K562 (cell line): ENCODE results near the gene FETUB. TPM values are rescaled to one million over a fixed set of nuclear protein-coding genes. Genes with fewer than 3 reads are reported as not detected.

Experiments
- ATAC-seq: fragments of 200-7000 bp; cut with Tn5 transposase; 3 replicates; pipeline ENCODE4 v1.9.1; 2020; ENCODE audit warnings: moderate library complexity
- BruUV-seq: library from RNA; stranded (reverse); fragments of 400-500 nt; replicated peaks from 2 replicates; lab custom pipeline; 2021; lab: Mats Ljungman, UMichigan
- CTCF ChIA-PET: fragments of 300-600 bp; formaldehyde crosslinking; extraction: SDS; loops from one replicate; lab custom pipeline; 2021; ENCODE audit warnings: low intra/inter-chr PET ratio; lab: Yijun Ruan, JAX
- POLR2A ChIA-PET: fragments of 300-600, 350-650 bp; sonication (Branson Sonifier 250); formaldehyde crosslinking; extraction: SDS; loops from one replicate; lab custom pipeline; 2021; ENCODE audit warnings: antibody characterized with exemption, inconsistent platforms; lab: Yijun Ruan, JAX
- DNase-seq, 4 experiments: peaks; one replicate each; pipeline versions ENCODE4 v3.0.0 to v3.0.0-alpha.2; 2011 to 2018; ENCODE audit warnings: low spot score in 3 of 4, mixed read lengths in 3 of 4; ENCODE audit errors: extremely low read depth in 1 of 4
- FAIRE-seq: peaks from 2 replicates; lab custom pipeline; 2011; peaks lifted over from hg19 to GRCh38; lab: Jason Lieb, UNC
- H2AFZ ChIP-seq: 2 replicates; pipeline ENCODE4 v1.6.0; 2011; ENCODE audit warnings: low read depth, low read length, control low read depth, inconsistent platforms
- H3K27ac ChIP-seq: fragments of 200-600 bp; 3 replicates; pipeline ENCODE4 v1.8.0; 2011; ENCODE audit warnings: low read depth, mild to moderate bottlenecking, control low read depth, inconsistent platforms, low read length, moderate library complexity, mixed read lengths; ENCODE audit errors: extremely low read depth
- H3K27me3 ChIP-seq, 2 experiments: fragments of 300-600 bp in 1 of 2; 2 replicates in 1 of 2; 3 replicates in 1 of 2; pipeline versions ENCODE4 v1.6.0 to v1.8.0; 2011; ENCODE audit warnings: inconsistent platforms in 2 of 2, low read length in 2 of 2, mild to moderate bottlenecking in 1 of 2, mixed read lengths in 1 of 2, moderate library complexity in 1 of 2; ENCODE audit not compliant: control insufficient read depth in 2 of 2, insufficient read depth in 2 of 2
- H3K36me3 ChIP-seq: fragments of 300-600 bp; 3 replicates; pipeline ENCODE4 v1.8.0; 2011; ENCODE audit warnings: mild to moderate bottlenecking, low read length, inconsistent platforms; ENCODE audit not compliant: control insufficient read depth, insufficient read depth
- H3K4me1 ChIP-seq, 2 experiments: fragments of 200-600 bp in 1 of 2; replicated peaks in 1 of 2; 2 replicates in 1 of 2; 3 replicates in 1 of 2; pipeline versions ENCODE4 v1.5.1 to v1.8.0; 2011; ENCODE audit warnings: inconsistent platforms in 2 of 2, low read length in 2 of 2, mild to moderate bottlenecking in 1 of 2, mixed read lengths in 1 of 2, moderate library complexity in 1 of 2; ENCODE audit not compliant: control insufficient read depth in 2 of 2, insufficient read depth in 2 of 2
- H3K4me2 ChIP-seq: 2 replicates; pipeline ENCODE4 v1.6.1; 2011; ENCODE audit warnings: low read length, control low read depth, inconsistent platforms, mixed read lengths; ENCODE audit not compliant: insufficient read depth
- H3K4me3 ChIP-seq: fragments of 200-600 bp; sonication (generic), shearing (Covaris generic); 2 replicates; pipeline ENCODE4 v1.5.1; 2016; ENCODE audit warnings: control low read depth, inconsistent platforms
- H3K79me2 ChIP-seq: fragments of 200-600 bp; 3 replicates; pipeline ENCODE4 v1.8.0; 2011; ENCODE audit warnings: low read length, inconsistent platforms; ENCODE audit not compliant: control insufficient read depth, insufficient read depth
- H3K9ac ChIP-seq, 2 experiments: 2 replicates each; pipeline versions ENCODE4 v1.6.0 to v1.6.1; 2011; ENCODE audit warnings: low read depth in 2 of 2, low read length in 2 of 2, control low read depth in 1 of 2, inconsistent platforms in 1 of 2, mild to moderate bottlenecking in 1 of 2, mixed read lengths in 1 of 2; ENCODE audit not compliant: insufficient read depth in 1 of 2
- H3K9me1 ChIP-seq: one replicate; pipeline ENCODE4 v1.6.0; 2011; ENCODE audit warnings: inconsistent platforms, mild to moderate bottlenecking, low read length, moderate library complexity; ENCODE audit not compliant: control insufficient read depth, insufficient read depth
- H3K9me3 ChIP-seq: replicated peaks from 2 replicates; pipeline ENCODE4 v1.5.1; 2011; ENCODE audit warnings: low read depth, low read length, inconsistent platforms; ENCODE audit not compliant: control insufficient read depth, insufficient read depth
- H4K20me1 ChIP-seq: replicated peaks from 2 replicates; pipeline ENCODE4 v1.6.1; 2011; ENCODE audit warnings: low read length, inconsistent platforms, mixed read lengths; ENCODE audit not compliant: control insufficient read depth, insufficient read depth
- EP400 ChIP-seq: fragments of 450-650 bp; IDR thresholded peaks from 2 replicates; pipeline ENCODE4 v1.6.1; 2017; ENCODE audit warnings: antibody characterized with exemption, mild to moderate bottlenecking, moderate library complexity
- ILF3 ChIP-seq: fragments of 450-650 bp; IDR thresholded peaks from 2 replicates; pipeline ENCODE4 v1.6.1; 2018; ENCODE audit warnings: antibody characterized with exemption, mild to moderate bottlenecking, moderate library complexity, borderline replicate concordance
- MBD1 ChIP-seq: fragments of 250-450 bp; sonication (Bioruptor Pico); IDR thresholded peaks from 2 replicates; pipeline ENCODE4 v1.8.0; 2022; ENCODE audit warnings: inconsistent platforms
- SIRT6 ChIP-seq: IDR thresholded peaks from one replicate; pipeline ENCODE4 v1.6.1; 2012; ENCODE audit warnings: low read depth, mild to moderate bottlenecking, control low read depth, inconsistent platforms, low read length, moderate library complexity
- SMAD3 ChIP-seq: fragments of 450-650 bp; formaldehyde crosslinking; conservative IDR thresholded peaks from 2 replicates; pipeline ENCODE4 v1.4.0; 2020; ENCODE audit warnings: mild to moderate bottlenecking
- ZMIZ1 ChIP-seq, 2 experiments: fragments of 150-350 bp in 1 of 2; IDR thresholded peaks; 2 replicates each; pipeline ENCODE4 v1.6.1; 2012 to 2016; ENCODE audit warnings: low read depth in 2 of 2, low read length in 2 of 2, mild to moderate bottlenecking in 1 of 2, moderate library complexity in 1 of 2
- WGBS: fragments of 100-300 bp; shearing (Covaris generic); methylation state at CpG from one replicate; pipeline ENCODE4 v1.1.6; 2016; ENCODE audit warnings: low coverage, mixed read lengths; ENCODE audit not compliant: insufficient coverage; ENCODE audit errors: missing lambda C conversion rate; 5-methylcytosine and 5-hydroxymethylcytosine counted together
- in situ Hi-C: fragments of 300-500 bp; cut with MboI; formaldehyde crosslinking; loops from 4 replicates; pipeline ENCODE4 v1.15.0; 2018; ENCODE audit warnings: inconsistent platforms, mixed read lengths
- intact Hi-C: fragments of 100-400 bp; cut with micrococcal nuclease; formaldehyde crosslinking; loops from 2 replicates; pipeline ENCODE4 v1.14.2; 2022
- polyA plus RNA-seq, 8 experiments: library from polyadenylated mRNA; depleted of rRNA in 4 of 8; stranded (reverse) in 5 of 8; unstranded in 3 of 8; fragments of >200 nt; fragmentation: Nextera tagmentation in 2 of 8; fragmentation: Illumina TruSeq in 1 of 8; extraction: Ambion mirVana in 2 of 8; extraction: Trizol in 1 of 8; gene quantifications; 2 replicates each; pipeline versions ENCODE4 v1.2.1 to v1.2.3, GENCODE V29; 2011 to 2014; ENCODE audit warnings: inconsistent platforms in 1 of 8, missing spikeins in 1 of 8
- total RNA-seq, 7 experiments: library from RNA; depleted of rRNA in 6 of 7; stranded (reverse); fragments of >200 nt in 6 of 7; fragmentation: Illumina TruSeq in 2 of 7; extraction: Trizol in 2 of 7; gene quantifications; 2 replicates each; pipeline versions ENCODE4 v1.2.1 to v1.2.3, GENCODE V29; 2011 to 2021; ENCODE audit warnings: low replicate concordance in 1 of 7

The FETUB gene
- total and polyA plus RNA-seq, 9 of the 15 experiments (the other 6 are each of a cell fraction or from before 2014, with no cell fraction given): not detected

GRCh38 chr3:186663361-186664118, 23.3 kb downstream of the FETUB start:
- no peaks in the 10 kb centered on the region for H3K36me3 ChIP-seq
- H3K9ac ChIP-seq: no peak overlapping the region
- no peak for TF ChIP-seq SMAD3 (CRISPR knock-in tag)
- no peak for TF ChIP-seq SIRT6
- TF ChIP-seq EP400: no peak
- DNase-seq (no peak), FAIRE-seq (no peak), ATAC-seq (no peak)
- WGBS: 1% methylated on average over 7 of the region's 7 CpGs
- no peaks in the 10 kb centered on the region for H3K79me2 ChIP-seq
- in situ Hi-C loops: no loop called here
- BruUV-seq: no TSS peak
- H3K4me2 ChIP-seq: no peak overlapping the region
- H3K27me3 ChIP-seq: peaks cover 11 to 34% of the 10 kb centered on the region in 2 experiments; a peak in 4 of 5 replicates
- no peak overlapping the region for H3K4me3 ChIP-seq
- no peaks in the 10 kb centered on the region for H3K9me3 ChIP-seq
- POLR2A ChIA-PET: interaction anchor here (0.6 kb wide), 1 partner anchor 62 kb away, joined by 3 read pairs; no protein-coding TSS in a partner anchor
- H3K9me1 ChIP-seq: no peaks in the 10 kb centered on the region
- intact Hi-C loops: no loop called here
- CTCF ChIA-PET: no interaction called here
- H2AFZ ChIP-seq: no peak overlapping the region
- no peaks in the 10 kb centered on the region for H3K4me1 ChIP-seq
- no peak overlapping the region for H3K27ac ChIP-seq
- no peaks in the 10 kb centered on the region for H4K20me1 ChIP-seq

GRCh38 chr3:186664119-186664495, 23.9 kb downstream of the FETUB start:
- FAIRE-seq (no peak), DNase-seq (no peak), ATAC-seq (no peak)
- H2AFZ ChIP-seq: no peak overlapping the region
- no peaks in the 10 kb centered on the region for H3K9me1 ChIP-seq
- POLR2A ChIA-PET: interaction anchor here (0.6 kb wide), 1 partner anchor 61 kb away, joined by 3 read pairs; no protein-coding TSS in a partner anchor
- H3K4me2 ChIP-seq: no peak overlapping the region
- H3K4me3 ChIP-seq: no peak overlapping the region
- in situ Hi-C loops: no loop called here
- no peaks in the 10 kb centered on the region for H3K36me3 ChIP-seq
- no peaks in the 10 kb centered on the region for H4K20me1 ChIP-seq
- CTCF ChIA-PET: no interaction called here
- BruUV-seq: no TSS peak
- H3K79me2 ChIP-seq: no peaks in the 10 kb centered on the region
- no peaks in the 10 kb centered on the region; a peak in 1 of 5 replicates for H3K4me1 ChIP-seq
- intact Hi-C loops: no loop called here
- H3K9me3 ChIP-seq: no peaks in the 10 kb centered on the region
- H3K9ac ChIP-seq: no peak overlapping the region
- H3K27me3 ChIP-seq: peaks cover 11 to 33% of the 10 kb centered on the region in 2 experiments; a peak in 4 of 5 replicates
- H3K27ac ChIP-seq: no peak overlapping the region
- no peak for TF ChIP-seq ILF3
- no peak for TF ChIP-seq ZMIZ1 (IDR thresholded peaks at IDR 0.05; ENCODE audit: low read depth in 2 of 2, low read length in 2 of 2)
- TF ChIP-seq MBD1: no peak
